Transverse colon (tissue), 4 donors: Measurements from ENCODE around the gene NR4A2.

Experiments
- CTCF ChIP-seq, 5 experiments: fragments of 200-600 bp in 3 of 5; fragments of 450-650 bp in 2 of 5; sonication (generic) in 3 of 5; IDR thresholded peaks; 1 replicate in 2 of 5; 2 replicates in 3 of 5; pipeline ENCODE4 v1.5.1; 2016 to 2017; ENCODE audit warnings: antibody characterized with exemption in 5 of 5, inconsistent platforms in 3 of 5, mild to moderate bottlenecking in 2 of 5, moderate library complexity in 1 of 5
- EP300 ChIP-seq: sonication (generic); formaldehyde crosslinking; IDR thresholded peaks from one replicate; pipeline ENCODE4 v1.6.1; 2017; ENCODE audit warnings: antibody characterized with exemption, low read depth
- POLR2A ChIP-seq: fragments of 450-650 bp; IDR thresholded peaks from one replicate; pipeline ENCODE4 v1.6.1; 2016; ENCODE audit warnings: antibody characterized with exemption, mild to moderate bottlenecking, moderate library complexity
- POLR2AphosphoS5 ChIP-seq, 3 donors: sonication (generic); formaldehyde crosslinking; IDR thresholded peaks; one replicate each; pipeline ENCODE4 v1.6.1; 2016; ENCODE audit warnings: antibody characterized with exemption in 3 of 3

- no peak for TF ChIP-seq EP300
- no peak for TF ChIP-seq POLR2AphosphoS5 (IDR thresholded peaks at IDR 0.05)
- no peak for TF ChIP-seq POLR2A
- TF ChIP-seq CTCF (IDR thresholded peaks at IDR 0.05), result no peak
Measured at GRCh38 chr2:156343940-156344301, 11.4 kb upstream of the NR4A2 start.
